Caco-2 (cell line): ENCODE measurements around the gene ALDH1A2. TPM values are rescaled to one million over a fixed set of nuclear protein-coding genes. Genes with fewer than 3 reads are reported as not detected.

Source experiments
- BruUV-seq: library from RNA; stranded (reverse); fragments of 400-500 nt; replicated peaks from 2 replicates; lab custom pipeline; 2021; lab: Mats Ljungman, UMichigan
- CTCF ChIA-PET: fragments of 300-600 bp; sonication (Branson Sonifier 250); formaldehyde crosslinking; loops from one replicate; lab custom pipeline; 2022; ENCODE audit warnings: antibody characterized with exemption; lab: Charles Lee
- POLR2A ChIA-PET: fragments of 300-600 bp; sonication (Branson Sonifier 250); formaldehyde crosslinking; loops from one replicate; lab custom pipeline; 2022; ENCODE audit warnings: antibody characterized with exemption; lab: Charles Lee
- DNase-seq, 2 experiments: peaks; one replicate each; pipeline versions ENCODE4 v3.0.0 to v3.0.0-alpha.2; 2020 to 2022
- H3K27me3 ChIP-seq: replicated peaks from 2 replicates; pipeline ENCODE4 v1.6.0; 2011; ENCODE audit warnings: low read length; ENCODE audit not compliant: control insufficient read depth, insufficient read depth
- H3K36me3 ChIP-seq: 2 replicates; pipeline ENCODE4 v1.5.1; 2011; ENCODE audit warnings: low read length; ENCODE audit not compliant: control insufficient read depth, insufficient read depth
- H3K4me1 ChIP-seq: fragments of 250-450 bp; sonication (Bioruptor Pico); 2 replicates; pipeline ENCODE4 v1.5.1; 2020; ENCODE audit warnings: mild to moderate bottlenecking
- H3K4me3 ChIP-seq: 2 replicates; pipeline ENCODE4 v1.5.1; 2011; ENCODE audit warnings: low read depth, mild to moderate bottlenecking, control low read depth, low read length
- H3K9me3 ChIP-seq: fragments of 250-450 bp; sonication (Bioruptor Pico); 2 replicates; pipeline ENCODE4 v1.5.1; 2020; ENCODE audit warnings: mild to moderate bottlenecking, moderate library complexity
- H3K27ac Mint-ChIP-seq: one replicate; pipeline ENCODE4 v1.8.0; 2022; ENCODE audit warnings: mixed read lengths; ENCODE audit not compliant: unreplicated experiment
- H3K27me3 Mint-ChIP-seq: one replicate; pipeline ENCODE4 v1.8.0; 2022; ENCODE audit warnings: mixed read lengths; ENCODE audit not compliant: insufficient read depth, unreplicated experiment
- H3K36me3 Mint-ChIP-seq: one replicate; pipeline ENCODE4 v1.8.0; 2022; ENCODE audit warnings: mild to moderate bottlenecking, mixed read lengths; ENCODE audit not compliant: insufficient read depth, unreplicated experiment
- H3K4me1 Mint-ChIP-seq: one replicate; pipeline ENCODE4 v1.8.0; 2022; ENCODE audit warnings: low read depth, mixed read lengths; ENCODE audit not compliant: unreplicated experiment
- H3K4me3 Mint-ChIP-seq: one replicate; pipeline ENCODE4 v1.8.0; 2022; ENCODE audit warnings: mild to moderate bottlenecking, moderate library complexity, mixed read lengths; ENCODE audit not compliant: unreplicated experiment
- H3K9me3 Mint-ChIP-seq: one replicate; pipeline ENCODE4 v1.8.0; 2022; ENCODE audit warnings: mixed read lengths; ENCODE audit not compliant: unreplicated experiment
- intact Hi-C: fragments of 100-400 bp; cut with micrococcal nuclease; formaldehyde crosslinking; loops from one replicate; pipeline ENCODE4 v1.10.0; 2022; ENCODE audit not compliant: unreplicated experiment
- total RNA-seq: library from RNA; stranded (reverse); gene quantifications from 2 replicates; pipeline ENCODE4 v1.2.3, GENCODE V29; 2022
- TF ChIP-seq, protein P1 (sequence below), 2 experiments: fragments of 200-600 bp in 1 of 2; IDR thresholded peaks; 1 replicate in 1 of 2; 2 replicates in 1 of 2; pipeline versions ENCODE4 v1.5.1 to v1.8.0; 2011 to 2022; ENCODE audit warnings: antibody characterized with exemption in 1 of 2, control low read depth in 1 of 2, inconsistent platforms in 1 of 2, low read depth in 1 of 2, low read length in 1 of 2, mild to moderate bottlenecking in 1 of 2, moderate library complexity in 1 of 2; ENCODE audit not compliant: insufficient read depth in 1 of 2, severe bottlenecking in 1 of 2, unreplicated experiment in 1 of 2

The ALDH1A2 gene
- total RNA-seq, 1 experiment from 2014 or later = 0.61 TPM

- CTCF ChIA-PET = interaction anchor here (0.6 kb wide), 1 partner anchor 452 kb away, joined by 3 read pairs; no protein-coding TSS in a partner anchor
- H3K36me3 Mint-ChIP-seq = no peaks in the 10 kb centered on the region
- no peaks in the 10 kb centered on the region for H3K4me1 Mint-ChIP-seq
- BruUV-seq = no TSS peak
- POLR2A ChIA-PET = no interaction called here
- no peak overlapping the region for H3K4me3 Mint-ChIP-seq
- peaks cover 7% of the 10 kb centered on the region for H3K27me3 Mint-ChIP-seq
- H3K27me3 ChIP-seq = no peaks in the 10 kb centered on the region
- H3K9me3 Mint-ChIP-seq = no peaks in the 10 kb centered on the region
- intact Hi-C loops = no loop called here
- no peak for DNase-seq
- no peaks in the 10 kb centered on the region for H3K4me1 ChIP-seq
- H3K36me3 ChIP-seq = no peaks in the 10 kb centered on the region
- no peak overlapping the region for H3K27ac Mint-ChIP-seq
- no peaks in the 10 kb centered on the region for H3K9me3 ChIP-seq
- TF ChIP-seq, protein P1, sequence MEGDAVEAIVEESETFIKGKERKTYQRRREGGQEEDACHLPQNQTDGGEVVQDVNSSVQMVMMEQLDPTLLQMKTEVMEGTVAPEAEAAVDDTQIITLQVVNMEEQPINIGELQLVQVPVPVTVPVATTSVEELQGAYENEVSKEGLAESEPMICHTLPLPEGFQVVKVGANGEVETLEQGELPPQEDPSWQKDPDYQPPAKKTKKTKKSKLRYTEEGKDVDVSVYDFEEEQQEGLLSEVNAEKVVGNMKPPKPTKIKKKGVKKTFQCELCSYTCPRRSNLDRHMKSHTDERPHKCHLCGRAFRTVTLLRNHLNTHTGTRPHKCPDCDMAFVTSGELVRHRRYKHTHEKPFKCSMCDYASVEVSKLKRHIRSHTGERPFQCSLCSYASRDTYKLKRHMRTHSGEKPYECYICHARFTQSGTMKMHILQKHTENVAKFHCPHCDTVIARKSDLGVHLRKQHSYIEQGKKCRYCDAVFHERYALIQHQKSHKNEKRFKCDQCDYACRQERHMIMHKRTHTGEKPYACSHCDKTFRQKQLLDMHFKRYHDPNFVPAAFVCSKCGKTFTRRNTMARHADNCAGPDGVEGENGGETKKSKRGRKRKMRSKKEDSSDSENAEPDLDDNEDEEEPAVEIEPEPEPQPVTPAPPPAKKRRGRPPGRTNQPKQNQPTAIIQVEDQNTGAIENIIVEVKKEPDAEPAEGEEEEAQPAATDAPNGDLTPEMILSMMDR (IDR thresholded peaks at IDR 0.05; ENCODE audit: insufficient read depth in 1 of 2, low read depth in 1 of 2, low read length in 1 of 2, severe bottlenecking in 1 of 2, unreplicated experiment in 1 of 2) = no peak
- no peak overlapping the region for H3K4me3 ChIP-seq
Measured at GRCh38 chr15:57919754-57920153, 145.8 kb downstream of the ALDH1A2 start.

DNA sequence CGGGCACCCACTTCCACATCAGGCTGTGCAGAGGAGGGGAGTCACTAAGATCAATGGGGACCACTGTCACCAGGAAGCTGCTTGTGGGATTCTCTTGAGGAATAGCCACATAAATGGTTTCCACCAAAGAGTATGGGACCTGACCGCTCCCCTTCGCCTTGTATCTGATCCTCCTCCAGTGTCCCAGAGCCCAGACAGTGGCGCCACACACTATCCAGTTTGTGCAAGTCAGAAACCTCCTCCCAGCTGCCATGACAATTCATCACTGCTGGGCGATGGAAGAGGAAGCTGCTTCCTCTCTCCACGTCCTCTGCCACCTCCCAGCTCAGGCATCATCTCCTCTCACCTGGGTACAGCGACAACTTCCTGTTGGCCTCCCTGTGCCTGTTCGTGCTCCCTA is 147.5 kb downstream of the ALDH1A2 start:
- no TSS peak for BruUV-seq
- H3K27me3 ChIP-seq = no peaks in the 10 kb centered on the region

DNA sequence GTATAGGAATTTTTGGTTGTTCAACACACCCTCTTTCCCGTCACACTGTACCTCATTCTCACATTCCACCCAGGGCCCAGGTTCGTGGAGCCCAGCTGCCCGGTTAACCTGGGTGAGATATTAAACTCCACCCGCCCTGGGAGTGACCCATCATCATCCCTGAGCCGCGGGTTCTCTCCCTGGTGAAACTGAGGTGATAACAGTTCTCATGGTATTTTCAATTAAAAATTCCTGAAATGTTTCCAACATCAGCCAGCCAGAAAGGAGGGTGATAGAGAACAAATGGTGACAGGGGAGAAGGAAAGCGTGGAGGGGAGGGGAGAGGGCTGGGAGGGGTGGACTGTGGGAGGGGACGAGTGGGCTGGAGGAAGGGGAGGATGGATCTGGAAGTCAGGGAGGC is 148.8 kb downstream of the ALDH1A2 start:
- Histone ChIP-seq H3K27me3 (no peaks in the 10 kb centered on the region), H3K4me3 (no peak overlapping the region), H3K9me3 (no peaks in the 10 kb centered on the region), H3K4me1 (no peaks in the 10 kb centered on the region), H3K36me3 (no peaks in the 10 kb centered on the region)
- H3K27ac Mint-ChIP-seq = no peak overlapping the region
- BruUV-seq = no TSS peak
- ChIA-PET CTCF (no interaction called here), POLR2A (no interaction called here)
- H3K4me1 Mint-ChIP-seq = no peaks in the 10 kb centered on the region
- intact Hi-C loops = no loop called here
- no peaks in the 10 kb centered on the region for H3K9me3 Mint-ChIP-seq
- no peak overlapping the region for H3K4me3 Mint-ChIP-seq
- peaks cover 12% of the 10 kb centered on the region for H3K27me3 Mint-ChIP-seq
- TF ChIP-seq, protein P1 (IDR thresholded peaks at IDR 0.05; ENCODE audit: insufficient read depth in 1 of 2, low read depth in 1 of 2, low read length in 1 of 2, severe bottlenecking in 1 of 2, unreplicated experiment in 1 of 2) = no peak
- DNase-seq = no peak
- H3K36me3 Mint-ChIP-seq = no peaks in the 10 kb centered on the region

More for the DNA sequence above, 147.5 kb downstream of the ALDH1A2 start:
- Histone ChIP-seq H3K36me3 (no peaks in the 10 kb centered on the region), H3K4me1 (no peaks in the 10 kb centered on the region), H3K4me3 (no peak overlapping the region), H3K9me3 (no peaks in the 10 kb centered on the region)
- ChIA-PET CTCF (no interaction called here), POLR2A (no interaction called here)
- H3K27me3 Mint-ChIP-seq = peaks cover 10% of the 10 kb centered on the region
- H3K9me3 Mint-ChIP-seq = no peaks in the 10 kb centered on the region
- TF ChIP-seq, protein P1 (IDR thresholded peaks at IDR 0.05; ENCODE audit: insufficient read depth in 1 of 2, low read depth in 1 of 2, low read length in 1 of 2, severe bottlenecking in 1 of 2, unreplicated experiment in 1 of 2) = no peak
- no peaks in the 10 kb centered on the region for H3K36me3 Mint-ChIP-seq
- intact Hi-C loops = no loop called here
- no peak for DNase-seq
- H3K4me1 Mint-ChIP-seq = no peaks in the 10 kb centered on the region
- no peak overlapping the region for H3K27ac Mint-ChIP-seq
- no peak overlapping the region for H3K4me3 Mint-ChIP-seq
